NCI-H748 (cell line): ENCODE data around the gene MINDY4.

Experiments used
- DNase-seq: peaks from one replicate; lab custom pipeline; 2025; ENCODE audit not compliant: unreplicated experiment; lab: John Stamatoyannopoulos, UW

The MINDY4 gene

GRCh38 chr7:30899066-30899465 lies 127.8 kb downstream of the MINDY4 start:
- DNase-seq = no peak

DNA sequence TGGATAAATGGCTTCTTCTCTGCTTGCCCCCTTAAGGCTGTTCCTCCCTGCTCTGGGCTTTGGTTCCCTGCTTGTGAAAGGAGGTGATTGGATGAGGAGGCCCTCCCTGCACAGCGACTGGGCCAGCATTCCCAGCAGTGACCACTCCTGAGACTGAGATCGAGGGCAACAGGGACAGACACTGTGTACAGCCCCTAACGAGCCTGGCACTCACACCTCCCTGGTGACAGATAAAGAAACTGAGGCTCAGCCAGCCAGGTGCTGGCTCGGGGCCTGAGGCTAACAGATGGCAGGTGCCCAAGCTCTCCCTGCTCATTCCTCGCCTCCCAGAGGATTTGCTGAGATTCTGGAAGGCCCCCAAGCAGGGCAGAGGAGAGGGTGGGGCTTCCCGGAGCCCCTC lies 128.4 kb downstream of the MINDY4 start:
- DNase-seq = no peak

GRCh38 chr7:30900053-30900452 lies 128.8 kb downstream of the MINDY4 start:
- DNase-seq = no peak

DNA sequence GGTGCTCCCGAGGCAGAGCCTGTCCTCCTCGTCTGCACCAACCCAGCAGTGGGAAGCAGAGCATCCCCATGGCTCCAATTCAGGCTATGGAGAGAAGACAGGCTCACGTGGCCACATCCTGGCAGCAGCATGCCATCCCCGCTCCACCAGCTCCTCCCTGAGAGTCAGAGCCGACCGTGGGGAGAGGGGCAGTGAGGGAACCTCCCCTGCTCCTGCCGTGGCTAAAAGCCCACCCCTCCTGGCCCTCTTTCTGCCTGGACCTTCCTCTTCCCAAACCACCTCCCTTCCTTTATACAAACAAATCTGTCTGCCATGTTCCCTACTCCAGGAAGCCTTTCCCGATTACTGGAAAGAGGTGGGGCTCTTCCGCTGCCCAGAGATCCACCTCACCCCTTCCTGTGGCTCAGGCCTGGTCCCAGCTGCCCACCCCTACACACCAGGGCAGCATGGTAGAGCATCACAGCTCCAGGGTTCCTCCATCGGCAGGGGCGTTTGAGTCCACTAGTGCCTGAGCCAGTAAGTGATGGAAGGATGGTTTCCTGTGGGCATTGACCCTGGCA lies 129.7 kb downstream of the MINDY4 start:
- DNase-seq = no peak

DNA sequence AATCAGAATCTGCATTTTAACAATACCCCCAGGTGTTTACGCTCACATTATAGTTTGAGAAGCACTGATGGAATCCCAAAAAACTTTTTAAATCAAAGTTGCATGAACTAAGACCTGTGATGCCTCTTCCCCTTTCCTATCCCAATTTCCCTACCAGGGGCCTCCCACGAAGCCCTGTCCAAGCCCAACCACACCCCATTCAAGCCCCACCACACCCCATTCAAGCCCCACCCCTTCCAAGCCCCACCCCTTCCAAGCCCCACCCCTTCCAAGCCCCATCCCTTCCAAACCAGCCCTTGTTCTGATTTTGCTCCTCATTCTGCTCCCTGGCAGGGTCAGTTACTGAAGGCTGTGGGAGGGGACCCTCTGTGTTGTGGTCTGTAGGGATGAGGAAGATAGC lies 130.6 kb downstream of the MINDY4 start:
- no peak for DNase-seq

DNA sequence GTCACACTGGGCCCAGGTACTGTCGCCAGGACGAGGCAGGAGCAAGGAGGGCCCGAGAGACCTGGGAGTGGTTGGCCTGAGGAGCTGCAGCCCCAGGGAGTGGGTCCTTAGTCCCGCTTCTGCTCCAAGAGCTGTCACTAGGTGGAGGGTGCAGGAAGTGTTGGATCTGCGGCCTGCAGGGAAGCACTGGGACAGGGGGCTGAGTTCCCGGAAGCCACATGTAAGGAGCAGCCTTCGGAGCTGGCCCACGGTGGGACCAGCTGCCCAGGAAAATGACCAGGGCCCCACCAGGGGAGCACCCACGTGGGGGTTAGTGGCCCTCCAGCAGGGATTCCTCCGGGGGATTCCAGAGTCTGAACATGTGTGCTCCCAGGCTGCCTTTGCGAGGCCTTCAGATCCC lies 131.2 kb downstream of the MINDY4 start:
- DNase-seq = no peak

DNA sequence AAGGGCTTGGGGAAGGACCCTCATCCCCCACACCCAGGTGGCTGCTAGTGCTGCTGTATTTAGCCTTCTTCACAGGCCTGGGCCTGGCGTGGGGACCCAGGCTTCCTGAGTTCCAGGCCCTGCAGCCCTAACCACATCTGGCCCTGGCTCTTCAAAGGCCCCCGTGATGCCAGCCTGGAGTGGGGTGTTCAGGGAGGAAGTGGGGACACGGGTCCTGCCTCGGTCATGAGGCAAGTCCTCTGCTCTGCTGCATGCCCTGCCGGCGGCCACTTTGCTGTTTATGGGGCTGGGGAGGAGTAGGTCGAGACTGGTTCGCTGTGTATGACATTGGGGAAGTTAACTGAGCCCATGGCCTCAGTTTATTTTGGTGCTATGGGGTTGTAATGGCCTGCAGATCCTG lies 131.9 kb downstream of the MINDY4 start:
- no peak for DNase-seq

DNA sequence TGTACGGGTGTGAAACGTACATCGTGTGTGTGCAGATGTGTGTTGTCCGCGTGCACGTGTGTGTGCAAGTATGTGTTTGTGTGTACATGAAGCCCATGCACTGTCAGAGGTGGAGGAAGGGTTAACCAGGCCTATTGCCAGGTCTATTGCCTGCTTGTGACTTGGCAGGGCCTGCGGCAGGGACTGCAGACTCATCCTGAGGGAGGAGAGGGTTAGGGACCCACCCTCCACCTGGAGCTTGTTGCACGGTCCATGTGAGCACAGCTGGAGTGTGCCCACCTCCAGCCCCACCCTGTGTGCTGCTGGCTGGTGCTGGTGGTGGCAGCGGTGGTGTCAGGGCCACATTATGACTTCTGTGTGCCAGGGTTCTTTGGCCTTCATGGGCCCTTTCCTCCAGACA lies 133.3 kb downstream of the MINDY4 start:
- DNase-seq = no peak

DNA sequence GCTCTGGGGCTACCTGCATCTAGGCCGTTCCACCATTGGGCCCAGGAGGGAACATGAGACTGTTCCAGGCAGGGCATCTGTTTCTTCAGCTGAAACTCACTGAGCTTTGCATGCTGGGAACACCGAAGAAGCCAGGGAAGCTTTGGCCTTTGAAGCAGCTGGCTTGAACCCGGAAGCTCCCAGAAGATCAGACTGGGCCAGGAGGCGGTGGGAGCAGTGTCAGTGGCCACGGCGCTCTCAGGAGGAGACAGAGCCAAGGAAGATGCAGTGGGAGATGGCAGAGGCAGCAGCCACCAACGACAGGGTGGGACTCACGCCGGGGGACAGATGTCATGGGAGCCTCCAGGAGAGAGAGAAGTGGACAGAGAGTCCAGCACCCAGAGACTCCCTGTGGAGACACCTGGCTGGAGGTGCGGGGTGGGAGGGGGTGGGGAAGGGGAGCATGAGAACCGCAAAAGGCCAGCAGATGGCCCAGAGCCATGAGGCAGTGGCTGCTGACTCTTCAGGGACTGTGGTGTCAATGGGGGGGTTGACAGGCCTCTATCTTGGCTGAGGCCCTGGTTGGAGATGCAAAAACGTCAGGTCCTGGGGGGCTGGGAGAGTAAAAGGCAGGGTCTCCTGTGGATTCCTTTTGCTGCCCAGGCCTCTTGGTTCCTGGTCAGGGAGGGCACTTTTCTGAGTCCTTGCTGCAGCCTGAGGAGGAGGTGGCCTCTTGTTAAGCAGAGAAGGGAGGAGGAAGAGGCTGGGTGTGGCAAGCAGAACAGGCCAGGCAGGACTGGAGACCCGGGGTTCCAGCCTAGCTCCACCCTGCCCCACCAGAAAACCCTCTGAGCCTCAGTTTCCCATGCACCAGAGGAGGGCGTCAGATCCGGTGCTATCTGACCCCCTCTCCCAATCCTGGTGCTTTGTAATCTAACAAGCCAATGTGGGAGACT lies 134.1 kb downstream of the MINDY4 start:
- DNase-seq = no peak

DNA sequence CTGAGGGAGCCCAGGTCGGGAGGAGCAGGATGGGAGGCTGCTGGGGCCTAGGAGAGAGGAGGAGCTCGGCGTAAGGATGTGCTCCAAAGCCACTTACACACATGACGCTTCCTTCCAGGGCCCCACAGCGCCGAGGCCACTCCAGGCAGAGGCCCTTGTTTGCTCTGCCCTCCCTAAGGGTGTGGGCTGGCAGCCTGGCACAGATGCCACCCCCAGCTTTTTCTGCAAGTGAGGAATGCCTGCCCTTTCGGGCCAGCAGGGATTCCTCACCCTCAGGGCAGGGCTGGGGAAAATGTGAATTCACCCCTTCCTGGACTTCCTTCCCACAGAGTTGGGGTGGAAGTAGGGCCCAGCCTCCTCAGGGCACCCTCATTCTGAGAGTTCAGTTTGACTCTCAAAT lies 134.8 kb downstream of the MINDY4 start:
- no peak for DNase-seq

DNA sequence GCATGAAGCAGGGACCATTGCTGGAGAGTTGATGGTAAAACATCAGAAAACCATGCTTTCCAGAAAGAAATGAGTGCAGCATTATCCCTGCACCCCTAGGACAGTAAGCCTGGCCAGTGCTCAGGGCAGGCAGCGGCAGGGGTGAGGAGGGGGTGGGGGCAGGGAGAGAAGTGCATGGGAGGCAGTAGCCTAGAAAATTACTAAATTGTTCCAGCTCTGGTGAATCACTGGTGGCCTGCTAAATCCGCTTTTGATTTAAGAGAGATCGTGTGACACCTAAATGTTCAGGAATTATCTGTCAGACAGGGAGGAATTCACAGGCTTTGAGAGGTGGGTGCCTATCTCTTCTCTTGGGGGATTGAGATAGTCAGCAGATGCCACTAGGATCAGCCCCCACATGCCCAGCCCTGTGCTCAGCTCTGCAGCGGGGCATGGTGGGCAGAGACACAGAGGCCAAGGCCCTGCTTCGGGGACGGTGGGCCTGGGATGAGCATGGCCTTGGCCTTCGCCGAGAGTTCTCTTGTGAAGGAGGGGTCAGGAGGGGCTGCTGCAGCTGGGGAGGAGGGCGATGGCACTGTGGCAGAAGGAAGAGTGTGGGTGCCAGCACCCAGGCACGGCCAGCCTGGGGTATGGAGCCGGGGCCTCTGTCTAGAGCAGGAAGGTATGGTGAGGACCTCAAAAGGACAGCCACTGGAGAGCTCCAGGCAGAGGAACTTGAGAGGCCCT lies 135.5 kb downstream of the MINDY4 start:
- DNase-seq = no peak

DNA sequence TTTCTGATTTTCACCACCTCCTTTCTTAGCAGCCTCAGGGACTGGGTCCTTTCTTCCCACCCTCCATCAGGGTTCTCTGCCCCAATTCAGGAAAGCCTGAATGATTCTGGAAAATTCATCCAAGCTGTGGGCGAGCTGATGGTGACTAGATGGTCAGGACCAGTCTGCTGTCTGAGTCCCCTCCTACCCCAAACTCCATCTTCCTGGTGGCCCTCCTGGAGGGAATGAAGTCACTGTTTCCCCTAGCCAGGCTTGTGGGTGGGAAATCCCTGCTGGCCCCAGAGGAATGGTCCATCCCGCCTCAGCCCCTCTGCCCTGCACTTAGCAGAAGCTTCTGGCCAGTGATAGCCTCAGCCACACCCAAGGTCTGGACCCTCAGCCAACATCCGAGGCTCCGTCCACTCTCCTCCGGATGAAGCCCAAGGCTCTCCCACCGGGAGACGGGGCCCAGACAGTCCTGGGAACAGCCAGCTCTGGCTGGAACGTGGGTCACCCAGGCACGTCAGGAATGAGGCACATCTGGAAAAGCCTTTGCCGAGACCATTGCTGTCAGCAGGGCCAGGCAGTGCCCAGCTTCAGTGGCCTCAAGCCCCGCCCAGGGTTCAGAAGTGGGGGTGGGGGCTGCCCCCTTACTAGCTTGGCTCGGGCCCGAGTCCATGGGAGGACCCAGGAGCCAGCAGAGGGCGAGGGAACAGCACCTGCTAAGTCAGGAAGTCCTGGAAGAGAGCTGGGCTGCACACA lies 136.5 kb downstream of the MINDY4 start:
- no peak for DNase-seq

- no peak for DNase-seq
These were observed 137.5 kb downstream of the MINDY4 start for GRCh38 chr7:30908681-30909080.

GRCh38 chr7:30909431-30909830 lies 138.2 kb downstream of the MINDY4 start:
- DNase-seq = no peak

- no peak for DNase-seq
These were observed 139.3 kb downstream of the MINDY4 start for GRCh38 chr7:30910411-30911073.

- DNase-seq = no peak
These were observed 139.9 kb downstream of the MINDY4 start for GRCh38 chr7:30911133-30911532.

DNA sequence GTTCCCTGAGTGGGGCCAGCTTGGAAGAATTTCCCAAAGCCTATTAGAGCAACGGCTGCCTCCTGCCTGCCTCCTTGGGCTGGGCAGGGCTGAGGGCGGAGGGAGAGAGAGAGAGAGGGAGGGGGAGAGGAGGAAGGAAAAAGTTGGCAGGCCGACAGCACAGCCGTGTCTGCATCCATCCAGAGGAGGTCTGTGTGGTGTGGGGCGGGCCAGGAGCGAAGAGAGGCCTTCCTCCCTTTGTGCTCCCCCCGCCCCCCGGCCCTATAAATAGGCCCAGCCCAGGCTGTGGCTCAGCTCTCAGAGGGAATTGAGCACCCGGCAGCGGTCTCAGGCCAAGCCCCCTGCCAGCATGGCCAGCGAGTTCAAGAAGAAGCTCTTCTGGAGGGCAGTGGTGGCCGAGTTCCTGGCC lies 140.3 kb downstream of the MINDY4 start, which contains the start of gene AQP1:
Gene AQP1 (plus strand): TSS at position 293 of the 409 bp plus-strand sequence. CDS start 57 bp downstream, at position 350.
- no peak for DNase-seq

GRCh38 chr7:30912021-30912730 lies 141.0 kb downstream of the MINDY4 start:
- DNase-seq = no peak

DNA sequence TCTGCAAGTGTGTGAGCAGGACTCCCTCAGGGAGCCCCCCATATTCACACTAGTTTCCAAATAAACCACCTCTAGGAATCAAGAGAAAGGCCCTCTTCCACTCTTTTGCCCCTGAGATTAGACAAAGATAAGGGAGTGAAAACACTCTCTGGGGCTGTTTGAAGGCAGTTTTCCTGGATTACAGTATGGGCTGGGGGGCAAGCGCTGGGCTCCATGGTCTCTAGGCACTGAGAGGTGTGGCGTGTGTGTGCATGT lies 141.4 kb downstream of the MINDY4 start:
- no peak for DNase-seq
